NCI-H82 (cell line): ENCODE results near the gene PLXNA4.
"Not testable (repeated sequence)": the region's sequence is repeated elsewhere in the genome, so short reads cannot be mapped to it uniquely, and the experiment has no call there.

ENCODE experiments used
- DNase-seq: peaks from one replicate; lab custom pipeline; 2025; lab: John Stamatoyannopoulos, UW

The PLXNA4 gene

DNA sequence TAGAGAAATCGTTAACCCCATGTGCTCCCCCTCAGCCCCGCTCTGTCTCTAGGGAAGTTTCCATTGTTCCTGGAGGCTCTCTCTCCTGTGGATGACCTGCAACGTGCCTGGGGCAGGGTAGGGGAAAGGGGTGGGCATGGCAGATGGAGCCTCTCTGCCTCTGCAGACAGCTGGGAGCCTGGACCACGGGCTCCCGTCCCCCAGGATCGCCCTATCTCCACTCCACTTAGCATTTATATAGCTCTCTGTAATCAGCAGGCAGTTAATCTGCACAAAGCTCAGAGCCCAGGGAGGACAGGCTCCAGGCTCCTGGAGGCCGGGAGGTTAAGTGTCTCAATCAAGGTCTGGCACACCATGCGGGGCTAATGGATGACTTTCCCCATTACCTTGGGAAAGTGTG lies 369.7 kb downstream of the PLXNA4 start:
- peak; percentile 96 for DNase-seq

DNA sequence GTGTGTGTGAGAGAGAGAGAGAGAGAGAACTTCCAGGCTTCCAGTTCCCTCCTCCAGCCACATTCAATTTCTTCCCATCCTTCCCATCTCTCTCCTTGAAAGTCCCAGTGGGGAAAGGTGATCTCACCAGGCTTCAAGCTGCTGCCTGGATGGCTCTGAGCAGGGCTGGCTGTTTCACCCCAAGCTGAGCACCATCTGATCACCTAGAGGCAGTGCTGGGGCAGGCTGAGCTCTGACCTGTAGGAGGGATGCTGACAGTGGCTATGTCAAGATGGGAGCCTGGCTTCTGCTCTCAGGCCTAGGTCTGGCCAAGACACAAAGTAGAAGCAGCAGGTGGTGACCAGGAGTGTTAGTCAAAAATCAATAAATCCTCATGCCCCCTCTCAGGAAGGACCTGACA lies 370.8 kb downstream of the PLXNA4 start:
- peak; percentile 52 for DNase-seq

DNA sequence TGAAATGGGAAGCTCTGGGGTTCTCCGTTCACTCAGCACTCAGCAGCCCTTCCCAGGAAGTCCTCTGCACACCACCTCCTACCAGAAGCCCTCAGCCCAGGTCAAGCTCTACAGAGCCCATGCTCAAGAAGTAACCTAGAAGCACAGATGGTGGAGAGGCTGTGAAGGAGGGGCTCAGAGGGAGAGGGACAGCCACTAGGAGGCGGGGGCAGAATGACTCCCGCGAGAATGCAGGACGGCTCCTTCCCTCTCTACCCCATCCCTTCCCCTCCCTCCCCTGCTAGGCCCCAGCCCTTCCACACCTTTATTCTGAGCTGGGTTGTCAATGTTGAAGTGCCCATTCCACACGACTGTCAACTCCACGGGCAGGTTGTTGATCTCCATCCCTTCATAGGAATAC lies 373.2 kb downstream of the PLXNA4 start:
- DNase-seq, result peak; percentile 89

DNA sequence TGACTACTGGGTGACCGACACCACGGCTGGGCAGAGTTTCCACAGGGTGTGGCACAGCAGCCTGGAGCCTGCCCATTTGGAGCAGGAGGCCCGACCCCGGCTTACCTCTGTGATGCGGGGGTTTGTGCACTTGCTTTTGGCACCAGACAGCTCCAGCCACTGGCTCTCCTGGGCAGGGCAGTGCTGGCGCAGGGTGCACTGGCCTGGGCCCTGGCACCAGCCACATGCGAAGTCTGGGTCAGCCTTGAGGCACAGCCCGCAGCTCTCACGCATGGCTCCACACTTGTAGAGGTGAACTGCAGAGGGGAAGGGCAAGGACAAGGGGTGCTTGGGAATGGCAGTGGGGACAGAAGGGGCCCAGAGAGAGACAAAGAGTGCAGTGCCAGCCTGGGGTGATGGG lies 373.7 kb downstream of the PLXNA4 start:
- DNase-seq, result no peak

DNA sequence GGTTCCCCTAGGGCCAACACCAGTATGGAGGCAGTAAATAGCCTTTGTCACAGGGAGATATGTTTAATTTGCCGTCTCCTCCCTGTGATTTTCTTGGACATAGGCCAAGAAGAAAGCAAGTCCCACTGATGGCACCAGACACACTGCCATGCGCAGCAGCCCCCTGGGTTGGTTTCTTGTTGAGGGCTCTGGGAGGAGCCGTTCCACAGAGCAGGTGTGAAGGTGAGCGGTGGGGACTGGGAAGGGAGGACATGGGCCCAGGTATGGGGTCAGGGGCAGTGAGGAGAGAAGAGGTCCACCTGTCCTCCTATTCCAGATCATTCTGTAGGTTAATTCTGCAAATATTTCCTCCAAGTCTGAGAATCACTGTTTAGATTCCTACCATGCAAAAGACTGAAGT lies 376.1 kb downstream of the PLXNA4 start:
- no peak for DNase-seq

DNA sequence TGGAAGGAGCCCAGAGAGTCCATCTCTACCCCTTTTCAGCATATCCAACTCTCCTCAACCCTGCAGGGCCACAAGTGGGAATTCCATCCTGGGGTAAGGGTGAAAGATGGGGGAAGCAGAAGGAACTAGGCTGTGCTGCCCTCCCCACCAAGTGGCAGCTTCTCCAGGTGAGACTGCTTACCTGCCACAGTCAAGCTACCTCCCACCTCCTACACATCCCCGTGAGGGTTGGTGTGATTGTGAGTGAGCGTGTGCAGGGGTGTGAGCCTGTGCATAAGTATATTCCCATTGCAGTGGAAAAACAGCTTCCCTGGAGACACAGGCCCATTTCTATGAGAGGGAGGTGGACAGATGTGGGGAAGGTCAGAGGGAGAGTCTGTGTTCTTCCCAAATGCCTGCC lies 376.6 kb downstream of the PLXNA4 start:
- DNase-seq, result no peak

DNA sequence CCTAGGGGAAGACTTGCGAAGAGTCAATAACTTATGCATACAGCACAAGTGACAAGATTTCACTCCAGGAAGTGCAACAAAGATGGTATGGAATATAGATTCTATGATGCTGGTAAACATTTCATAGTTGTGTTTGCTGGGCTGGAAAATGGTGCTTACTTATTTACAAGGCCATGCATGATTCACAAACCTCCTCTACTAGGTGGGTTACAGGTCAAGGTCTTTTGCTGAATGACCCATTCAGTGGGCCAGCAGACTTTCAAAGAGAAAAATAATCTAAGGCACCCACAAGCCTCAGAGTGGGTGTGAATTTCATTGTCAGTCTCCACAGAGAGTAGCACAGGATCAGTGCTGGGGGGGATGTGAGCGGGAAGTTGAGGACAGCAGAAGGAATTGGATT lies 378.5 kb downstream of the PLXNA4 start:
- no peak for DNase-seq

DNA sequence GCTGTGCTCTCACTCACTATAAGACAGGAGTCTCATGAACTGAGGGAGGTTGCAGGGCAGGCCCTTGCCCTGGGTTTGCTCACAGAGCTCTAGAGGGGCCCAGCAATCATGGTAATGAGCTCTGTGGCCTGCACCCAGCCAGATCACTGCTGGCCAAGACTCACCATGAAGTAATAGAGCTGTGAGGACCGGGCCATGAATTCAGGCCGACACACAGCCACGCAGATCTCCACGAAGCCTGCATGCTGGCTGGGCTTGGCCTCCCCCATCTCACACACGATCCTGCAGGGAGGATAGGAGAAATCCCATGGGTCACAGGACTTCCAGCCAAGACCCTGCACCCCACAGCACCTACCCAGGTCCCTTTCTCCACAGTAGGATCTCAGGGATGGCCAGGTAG lies 382.4 kb downstream of the PLXNA4 start:
- DNase-seq, result no peak

DNA sequence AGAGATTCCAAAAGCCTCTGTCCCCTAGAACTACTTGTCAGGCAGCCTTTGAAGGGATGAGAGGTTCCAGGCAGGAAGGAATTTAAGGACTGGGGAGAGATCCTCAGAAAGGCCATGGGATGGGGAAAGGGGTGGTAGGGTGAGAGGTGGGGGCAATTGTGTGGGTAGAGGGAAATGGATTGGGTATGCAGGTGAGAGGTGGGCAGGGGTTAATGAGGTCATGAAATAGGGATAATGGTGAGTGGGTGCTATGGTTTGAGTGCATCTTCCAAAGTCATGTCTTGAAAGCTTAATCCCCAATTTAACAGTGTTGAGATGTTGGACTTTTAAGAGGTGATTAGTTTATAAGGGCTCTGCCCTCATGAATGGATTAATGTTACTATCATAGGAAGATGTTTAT lies 383.5 kb downstream of the PLXNA4 start:
- no peak for DNase-seq

DNA sequence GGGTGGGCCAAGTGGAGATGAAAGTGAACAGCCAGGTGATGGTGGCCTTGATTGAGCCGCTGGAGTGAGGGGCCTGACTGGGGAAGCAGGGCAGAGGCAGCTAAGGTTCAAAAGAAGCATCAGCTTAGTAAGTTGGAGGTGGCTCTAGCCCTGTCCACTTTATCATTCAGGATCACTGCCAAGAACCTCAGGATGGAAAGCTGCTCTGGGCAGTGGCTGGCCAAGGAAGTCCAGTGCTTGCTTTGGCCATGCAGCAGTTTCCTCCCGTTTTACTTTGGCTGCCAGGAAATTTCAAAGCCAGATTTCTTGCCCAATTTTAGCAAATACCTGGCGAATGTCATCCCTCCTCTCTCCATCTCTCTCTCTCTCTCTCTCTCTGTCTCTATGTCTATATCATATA lies 384.9 kb downstream of the PLXNA4 start:
- no peak for DNase-seq

DNA sequence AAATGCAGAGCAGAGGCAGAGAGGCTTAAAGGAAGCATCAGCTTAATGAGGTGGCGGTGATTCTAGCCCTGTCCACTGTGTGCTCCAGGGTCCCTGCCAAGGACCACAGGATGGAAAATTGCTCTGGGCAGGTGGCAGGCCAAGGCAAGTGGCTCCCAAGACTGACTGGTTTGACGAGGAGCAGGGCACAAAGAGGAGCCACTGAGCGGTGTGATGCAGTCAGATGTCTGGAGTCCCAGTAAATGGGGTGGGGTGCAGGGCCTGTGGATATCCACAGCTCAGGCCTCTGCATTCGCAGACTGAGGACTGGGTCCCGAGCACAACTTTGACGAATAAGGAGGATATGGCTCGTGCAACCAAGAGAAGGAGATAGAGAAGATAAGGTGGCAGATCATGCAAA lies 385.6 kb downstream of the PLXNA4 start:
- DNase-seq, result no peak

DNA sequence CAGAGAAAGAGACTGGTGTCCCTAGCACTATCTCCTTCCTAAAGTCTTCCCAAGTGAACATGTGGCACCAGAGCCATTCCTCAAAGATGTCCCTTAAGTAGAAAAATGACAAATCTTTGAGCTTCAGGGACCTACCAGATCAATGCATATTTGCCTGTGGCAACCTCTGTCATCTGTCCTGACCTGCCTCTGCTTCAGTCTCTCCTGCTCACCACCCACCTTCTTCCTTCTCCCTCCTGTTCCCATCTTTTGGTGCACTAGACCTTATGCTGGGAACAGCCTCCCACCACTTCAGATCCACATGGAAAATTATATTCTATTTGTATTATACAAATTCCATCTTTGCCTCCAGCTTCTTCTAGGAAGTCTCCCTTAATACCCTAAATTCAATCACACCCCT lies 386.4 kb downstream of the PLXNA4 start:
- no peak for DNase-seq

DNA sequence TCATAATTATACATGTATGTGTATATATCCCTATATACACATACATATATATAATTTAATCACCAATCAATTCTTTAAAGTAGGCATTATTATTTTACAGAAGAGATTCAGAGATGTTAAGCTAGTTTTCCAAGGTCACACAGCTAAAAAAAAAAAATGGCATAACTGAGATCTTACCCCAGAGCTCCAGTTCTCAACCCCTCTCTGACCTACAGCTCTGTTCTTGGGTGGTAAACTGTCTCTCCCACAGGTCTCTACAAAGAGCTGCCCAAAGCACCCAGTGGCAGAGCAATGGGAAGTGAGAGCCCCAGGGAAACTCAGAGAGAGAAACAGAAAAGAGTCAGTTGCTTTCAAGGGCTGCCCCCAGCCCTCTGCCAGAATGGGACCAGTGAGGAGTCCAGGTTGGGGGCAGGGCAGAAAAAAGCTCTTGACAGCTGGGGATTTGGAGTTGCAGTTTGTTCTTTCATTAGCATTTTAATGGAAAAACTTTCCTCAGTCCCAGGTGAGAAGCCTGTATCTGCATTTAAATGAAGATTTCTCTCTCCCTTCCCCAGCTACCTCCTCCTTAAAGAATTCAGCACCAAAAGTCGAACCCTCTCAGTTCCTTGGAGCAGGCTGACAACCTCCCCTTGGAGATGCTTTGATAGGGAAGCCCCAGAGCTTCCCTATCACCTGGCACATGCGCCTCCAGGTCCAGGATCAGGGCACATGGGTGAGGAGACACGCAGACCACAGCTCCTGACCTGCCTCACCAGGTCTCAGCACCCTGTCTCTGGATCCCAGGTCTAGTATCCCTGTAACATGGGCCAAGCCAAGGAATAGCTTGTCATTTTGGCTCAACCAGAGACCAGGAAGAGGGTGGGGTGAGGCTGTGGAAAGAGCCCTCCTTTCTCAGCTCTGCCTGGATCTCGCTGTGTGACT lies 388.1 kb downstream of the PLXNA4 start:
- DNase-seq, result no peak

DNA sequence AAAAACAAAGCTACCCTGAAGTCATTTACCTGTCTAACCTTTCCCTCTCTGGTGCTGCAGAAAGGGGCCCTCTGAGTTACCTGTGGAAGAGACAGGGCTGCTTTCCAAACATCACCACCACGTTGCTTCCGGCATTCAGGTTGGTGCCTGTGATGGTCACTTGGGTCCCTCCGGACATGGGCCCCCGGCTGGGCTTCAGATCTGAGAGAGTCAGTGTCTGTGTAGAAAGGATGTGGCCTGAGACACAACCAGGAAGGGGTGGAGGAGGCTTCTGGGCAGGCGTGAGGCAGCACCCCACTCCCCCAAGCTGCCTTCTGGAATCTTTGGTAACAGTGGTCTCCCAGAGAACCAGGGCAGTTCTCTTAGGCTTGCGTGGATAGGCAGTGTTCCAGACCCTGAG lies 388.9 kb downstream of the PLXNA4 start:
- DNase-seq, result no peak

DNA sequence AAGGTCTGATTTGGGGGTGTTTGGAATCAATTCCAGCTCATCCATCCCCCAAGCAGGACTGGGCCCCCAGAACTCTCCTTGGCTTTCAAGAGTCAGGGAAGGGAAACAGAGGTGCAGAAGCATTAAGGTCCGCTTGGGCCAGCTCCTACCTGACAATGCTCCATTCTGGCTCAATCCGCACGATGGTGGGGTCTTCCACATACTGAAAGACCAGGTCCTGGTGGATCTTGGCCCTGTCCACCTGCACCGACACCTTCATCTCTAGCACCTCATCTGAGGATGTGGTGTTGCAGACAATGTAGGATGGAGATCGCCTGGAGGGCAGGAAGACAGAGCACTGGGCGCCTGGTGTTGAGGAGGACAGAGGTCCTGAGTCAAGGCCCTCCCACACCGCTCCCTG lies 391.1 kb downstream of the PLXNA4 start:
- DNase-seq, result no peak

DNA sequence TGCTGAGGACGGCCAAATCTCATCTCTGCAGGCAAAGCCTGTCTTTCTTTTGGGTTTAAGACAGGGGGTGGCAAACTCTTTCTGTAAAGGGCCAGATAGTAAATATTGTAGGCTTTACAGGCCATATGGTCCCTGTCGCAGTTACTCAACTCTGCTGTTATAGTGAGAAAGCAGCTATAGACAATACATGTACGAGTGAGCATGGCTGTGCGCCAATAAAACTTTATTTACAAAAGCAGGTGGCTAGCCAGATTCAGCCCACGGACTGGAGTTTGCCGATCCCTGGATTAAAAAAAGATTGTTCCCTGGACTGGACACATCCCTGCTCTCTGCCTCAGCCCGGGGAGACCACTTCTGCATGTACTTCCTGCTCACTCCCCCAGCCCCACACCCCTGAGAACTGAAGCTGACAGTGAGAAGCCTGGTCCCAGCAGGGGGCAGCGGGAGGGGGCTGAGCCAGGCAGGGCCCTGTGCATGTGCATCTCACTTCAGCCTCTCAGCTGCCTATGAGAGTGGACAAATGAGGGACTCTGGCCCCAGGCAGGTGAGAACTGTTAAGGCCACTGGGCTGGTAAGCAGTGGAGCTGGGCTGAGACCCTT lies 392.4 kb downstream of the PLXNA4 start:
- peak; percentile 71 for DNase-seq

DNA sequence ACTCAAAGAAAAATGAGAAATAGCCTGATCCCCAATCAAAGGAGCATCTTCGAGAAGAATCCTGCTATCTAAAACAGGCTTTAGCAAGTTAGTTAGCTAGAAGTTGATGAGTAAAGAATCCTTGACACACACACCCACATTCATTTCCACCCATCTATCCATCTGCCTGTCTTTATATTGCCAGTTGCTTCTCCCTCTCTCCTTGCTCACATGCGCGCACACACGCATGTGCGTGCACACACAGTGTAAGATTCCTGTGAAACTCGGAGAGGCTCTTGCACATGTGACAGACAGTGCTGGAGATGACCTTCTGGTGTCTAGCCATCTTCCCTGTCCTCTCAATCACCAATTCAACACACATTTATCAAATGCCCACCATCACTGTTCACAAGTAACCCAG lies 393.3 kb downstream of the PLXNA4 start:
- DNase-seq, result no peak

DNA sequence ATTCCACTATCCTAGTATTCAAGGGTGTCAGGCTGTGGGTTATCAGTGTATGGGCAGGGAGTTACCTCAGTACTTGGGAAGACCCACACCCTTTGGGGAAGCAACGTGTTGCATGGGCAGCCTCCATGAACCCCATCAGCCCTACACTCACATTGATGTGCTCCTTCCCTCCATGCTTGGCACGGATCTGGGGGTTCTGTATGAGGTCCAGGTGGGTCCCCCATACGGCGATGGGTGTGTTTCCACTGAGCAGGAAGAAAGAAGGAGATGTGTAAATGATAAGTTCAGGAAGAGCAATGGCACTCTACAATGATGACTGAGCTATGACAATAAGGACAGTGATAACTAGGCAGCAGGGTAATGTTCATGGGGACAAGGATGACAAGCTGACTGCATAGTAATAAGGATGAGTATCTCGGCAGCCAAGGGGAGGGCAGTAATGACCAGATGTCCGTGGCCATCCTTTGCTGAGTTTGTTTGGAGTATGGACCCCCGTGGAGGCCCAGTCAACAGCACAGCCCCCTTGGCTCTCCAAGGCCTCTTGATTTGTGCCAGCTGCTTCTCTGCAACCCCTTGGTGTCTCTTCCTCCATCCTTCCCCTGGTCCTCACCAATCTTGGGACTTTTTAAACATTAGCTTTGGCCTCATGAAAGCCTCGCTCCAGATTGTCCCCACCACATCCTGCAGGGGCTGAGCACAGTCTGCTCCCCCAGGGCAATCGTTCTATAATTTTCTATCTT lies 394.2 kb downstream of the PLXNA4 start:
- DNase-seq, result no peak

DNA sequence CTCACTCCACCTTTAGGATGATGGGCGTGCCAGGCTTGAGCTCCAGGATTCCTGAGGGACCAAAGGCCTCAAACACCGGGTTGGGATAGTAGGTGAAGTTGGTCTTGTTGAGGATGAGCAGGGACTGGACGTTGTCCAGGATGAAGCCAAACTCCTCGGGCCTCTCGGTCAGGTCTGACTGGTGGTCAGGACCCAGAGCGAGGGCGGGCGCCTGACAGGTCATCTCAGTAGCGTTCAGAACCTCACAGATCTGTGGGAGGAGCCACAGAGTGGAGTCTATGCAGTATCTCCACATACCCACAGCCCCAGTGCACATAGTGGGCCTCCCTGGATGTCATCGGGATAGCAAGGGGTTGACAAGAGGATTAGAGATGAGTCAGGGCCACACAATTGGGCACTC lies 394.9 kb downstream of the PLXNA4 start:
- DNase-seq, result no peak

DNA sequence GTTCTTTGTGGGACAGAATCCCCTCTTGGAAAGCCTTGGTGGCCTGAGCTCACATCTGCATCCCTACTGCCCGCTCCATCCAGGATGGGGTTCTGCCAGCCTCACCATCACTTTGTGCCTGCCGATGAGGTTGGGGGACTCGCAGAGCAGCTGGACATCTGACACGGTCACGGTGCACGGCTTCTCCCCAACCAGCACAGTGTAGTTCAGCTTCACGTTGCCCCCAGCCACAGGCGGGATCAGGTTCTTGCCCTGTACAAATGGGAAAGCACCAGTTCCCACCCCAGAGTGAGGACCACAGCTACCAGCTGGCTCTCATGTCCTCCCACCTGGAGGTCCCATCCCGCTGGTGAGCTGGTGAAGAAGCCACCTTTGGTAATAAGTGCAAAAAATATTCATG lies 395.8 kb downstream of the PLXNA4 start:
- DNase-seq, result no peak

DNA sequence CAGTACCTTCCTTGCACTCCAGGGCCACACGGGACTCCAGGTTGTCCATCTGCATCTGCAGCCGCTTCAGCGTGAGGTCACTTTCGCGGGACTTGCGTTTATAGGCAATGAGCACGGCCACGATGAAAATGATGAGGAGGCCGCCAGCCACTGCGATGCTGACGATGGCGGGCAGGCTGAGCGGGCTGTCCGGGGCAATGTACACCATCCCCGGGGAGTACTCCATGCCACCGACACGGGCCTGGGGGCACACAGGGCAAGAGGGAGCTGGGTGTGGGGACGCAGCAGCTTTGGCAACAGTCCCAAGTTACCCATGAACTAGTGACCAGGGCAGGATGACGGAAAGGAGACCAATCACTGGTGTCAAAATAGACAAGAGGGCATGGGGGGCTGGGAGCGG lies 396.6 kb downstream of the PLXNA4 start:
- no peak for DNase-seq

DNA sequence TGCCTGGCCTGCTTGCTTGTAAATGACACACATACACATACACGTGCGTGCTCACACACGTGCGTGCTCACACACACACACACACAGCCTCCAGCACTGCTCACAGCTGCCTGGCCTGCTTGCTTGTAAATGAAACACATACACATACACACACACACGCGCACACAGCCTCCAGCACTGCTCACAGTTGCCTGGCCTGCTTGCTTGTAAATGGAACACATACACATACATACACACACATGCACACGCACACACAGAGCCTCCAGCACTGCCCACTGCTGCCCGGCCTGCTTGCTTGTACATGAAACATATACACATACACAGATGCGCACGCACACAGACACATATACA lies 397.2 kb downstream of the PLXNA4 start:
- no peak for DNase-seq

DNA sequence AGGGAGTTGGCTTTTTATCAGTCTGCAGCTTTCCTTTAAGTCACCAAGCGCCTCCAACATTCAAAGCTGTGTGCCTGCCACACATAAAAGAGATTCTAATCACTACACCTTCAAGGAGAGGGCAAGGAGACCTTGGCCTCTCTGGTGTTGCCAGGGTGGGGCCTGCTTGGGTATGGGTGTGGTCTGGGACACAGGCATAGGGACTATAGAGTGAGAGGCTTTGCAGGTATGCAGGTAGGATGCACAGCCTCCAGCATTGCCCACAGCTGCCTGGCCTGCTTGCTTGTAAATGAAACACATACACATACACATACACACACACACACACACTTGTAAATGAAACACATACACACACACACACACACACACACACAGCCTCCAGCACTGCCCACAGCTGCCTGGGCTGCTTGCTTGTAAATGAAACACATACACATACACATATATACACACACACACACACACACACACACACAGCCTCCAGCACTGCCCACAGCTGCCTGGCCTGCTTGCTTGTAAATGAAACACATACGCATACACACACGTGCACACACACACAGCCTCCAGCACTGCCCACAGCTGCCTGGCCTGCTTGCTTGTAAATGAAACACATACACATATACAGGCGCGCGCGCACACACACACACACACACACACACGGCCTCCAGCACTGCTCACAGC lies 397.7 kb downstream of the PLXNA4 start:
- not testable (repeated sequence) for DNase-seq
